HEK293T (cell line): ENCODE data around the gene TLE5.

Experiments
- CTCF ChIA-PET: fragments of 350-600 bp; formaldehyde crosslinking; extraction: SDS; loops from one replicate; lab custom pipeline; 2021; ENCODE audit warnings: antibody characterized with exemption, inconsistent platforms; lab: Yijun Ruan, JAX
- POLR2A ChIA-PET: fragments of 350-600 bp; formaldehyde crosslinking; extraction: SDS; loops from one replicate; lab custom pipeline; 2020; ENCODE audit warnings: antibody characterized with exemption, inconsistent platforms; lab: Yijun Ruan, JAX
- DNase-seq: peaks from one replicate; pipeline ENCODE4 v3.0.0; 2012; ENCODE audit warnings: mixed read lengths; ENCODE audit errors: extremely low spot score
- ARNT ChIP-seq: fragments of 450-650 bp; IDR thresholded peaks from 2 replicates; pipeline ENCODE4 v1.6.1; 2017; ENCODE audit warnings: mild to moderate bottlenecking
- BHLHE40 ChIP-seq: fragments of 450-650 bp; IDR thresholded peaks from 2 replicates; pipeline ENCODE4 v1.6.1; 2016; ENCODE audit warnings: mild to moderate bottlenecking, moderate library complexity, borderline replicate concordance
- CTBP1 ChIP-seq: fragments of 450-650 bp; IDR thresholded peaks from 2 replicates; pipeline ENCODE4 v1.6.1; 2016; ENCODE audit warnings: borderline replicate concordance
- ELF4 ChIP-seq: fragments of 450-650 bp; IDR thresholded peaks from 2 replicates; pipeline ENCODE4 v1.6.1; 2017; ENCODE audit warnings: antibody characterized with exemption
- FOXA1 ChIP-seq: fragments of 450-650 bp; IDR thresholded peaks from 2 replicates; pipeline ENCODE4 v1.6.1; 2016; ENCODE audit warnings: mild to moderate bottlenecking
- FOXK2 ChIP-seq: fragments of 450-650 bp; IDR thresholded peaks from 2 replicates; pipeline ENCODE4 v1.6.1; 2016; ENCODE audit warnings: mild to moderate bottlenecking
- FOXM1 ChIP-seq: fragments of 450-650 bp; IDR thresholded peaks from 2 replicates; pipeline ENCODE4 v1.6.1; 2017; ENCODE audit warnings: mild to moderate bottlenecking, borderline replicate concordance
- HDGF ChIP-seq: fragments of 450-650 bp; IDR thresholded peaks from 2 replicates; pipeline ENCODE4 v1.6.1; 2017; ENCODE audit warnings: antibody characterized with exemption, borderline replicate concordance
- L3MBTL2 ChIP-seq: fragments of 450-650 bp; conservative IDR thresholded peaks from 2 replicates; pipeline ENCODE4 v1.6.1; 2016; ENCODE audit warnings: mild to moderate bottlenecking
- LEF1 ChIP-seq: fragments of 450-650 bp; IDR thresholded peaks from 2 replicates; pipeline ENCODE4 v1.6.1; 2017; ENCODE audit warnings: mild to moderate bottlenecking, borderline replicate concordance
- NFRKB ChIP-seq: fragments of 450-650 bp; IDR thresholded peaks from 2 replicates; pipeline ENCODE4 v1.6.1; 2016; ENCODE audit warnings: mild to moderate bottlenecking, moderate library complexity
- PKNOX1 ChIP-seq: fragments of 450-650 bp; IDR thresholded peaks from 2 replicates; pipeline ENCODE4 v1.6.1; 2016
- SP1 ChIP-seq: fragments of 450-650 bp; IDR thresholded peaks from 2 replicates; pipeline ENCODE4 v1.6.1; 2017
- SUZ12 ChIP-seq: fragments of 450-650 bp; IDR thresholded peaks from 2 replicates; pipeline ENCODE4 v1.6.1; 2016; ENCODE audit warnings: mild to moderate bottlenecking
- TARDBP ChIP-seq: fragments of 450-650 bp; IDR thresholded peaks from 2 replicates; pipeline ENCODE4 v1.6.1; 2016
- ZNF384 ChIP-seq: fragments of 450-650 bp; IDR thresholded peaks from 2 replicates; pipeline ENCODE4 v1.6.1; 2016

The TLE5 gene

DNA sequence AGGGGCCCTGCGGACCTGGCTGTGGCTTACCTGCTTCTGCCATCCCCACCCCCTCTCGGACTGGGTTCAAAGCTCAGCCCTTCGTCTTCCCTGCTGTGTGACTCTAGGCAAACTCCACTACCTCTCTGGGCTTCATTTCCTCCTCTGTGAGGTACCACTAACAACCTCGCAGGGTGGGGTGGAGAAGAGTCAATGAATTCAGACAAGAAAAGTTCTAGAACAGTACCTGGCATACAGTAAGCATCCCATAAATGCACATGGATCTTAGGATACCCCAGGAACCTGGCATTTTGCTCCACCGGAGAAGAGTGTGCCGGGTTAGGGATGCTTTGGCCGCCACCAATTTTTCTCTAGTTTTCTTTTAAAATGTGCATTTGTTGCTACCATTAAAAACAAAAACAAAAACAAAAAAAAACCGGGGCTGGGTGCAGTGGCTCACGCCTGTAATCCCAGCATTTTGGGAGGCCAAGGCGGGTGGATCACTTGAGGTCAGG, 3.4 kb downstream of the TLE5 start:
- TF ChIP-seq ELF4, result no peak
- POLR2A ChIA-PET, result interaction anchor here (1.8 kb wide), 1 partner anchor 23 kb away, joined by 5 read pairs; no protein-coding TSS in a partner anchor
- CTCF ChIA-PET, result interaction anchor here (0.6 to 0.7 kb wide), 2 partner anchors 19 to 41 kb away, joined by 3 to 12 read pairs; no protein-coding TSS in a partner anchor
- DNase-seq, result no peak

GRCh38 chr19:3058009-3058820, 4.1 kb downstream of the TLE5 start:
- no peak for DNase-seq
- CTCF ChIA-PET, result interaction anchor here (0.6 kb wide), 1 partner anchor 42 kb away, joined by 3 read pairs; no protein-coding TSS in a partner anchor
- TF ChIP-seq PKNOX1, result no peak
- POLR2A ChIA-PET, result interaction anchor here (1.8 kb wide), 1 partner anchor 22 kb away, joined by 5 read pairs; no protein-coding TSS in a partner anchor

DNA sequence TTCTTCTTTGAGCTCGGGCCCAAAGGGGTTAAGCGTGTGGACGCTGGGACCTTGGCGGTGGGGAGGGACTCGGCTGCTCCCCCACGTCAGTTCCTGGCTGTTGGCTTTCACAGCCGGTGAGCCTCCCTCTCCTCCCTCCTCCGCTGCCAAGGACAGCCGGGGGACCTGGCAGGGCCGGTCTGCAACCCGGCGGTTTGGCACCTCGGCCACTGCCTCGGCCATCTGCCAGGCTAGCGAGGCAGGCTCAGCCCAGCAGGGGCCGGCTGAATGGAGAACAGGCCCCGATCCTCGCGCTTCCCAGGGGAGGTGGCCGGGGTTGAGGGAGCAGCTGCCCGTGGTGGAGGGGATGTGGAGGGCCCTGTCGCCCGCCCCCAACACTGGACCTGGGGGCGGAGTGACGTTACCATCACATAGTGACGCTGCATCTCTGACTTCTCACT, 5.0 kb downstream of the TLE5 start:
- no peak for DNase-seq
- ChIA-PET CTCF (no interaction called here), POLR2A (no interaction called here)
- TF ChIP-seq SP1 (no peak), FOXM1 (no peak), BHLHE40 (no peak), HDGF (no peak), PKNOX1 (no peak), ELF4 (no peak), L3MBTL2 (no peak), LEF1 (no peak), ARNT (no peak), ZNF384 (no peak)

- no peak for TF ChIP-seq ARNT
- no peak for TF ChIP-seq TARDBP
- TF ChIP-seq L3MBTL2, result no peak
- TF ChIP-seq FOXK2, result no peak
- no peak for TF ChIP-seq FOXM1
- no peak for TF ChIP-seq ELF4
- TF ChIP-seq SUZ12, result no peak
- POLR2A ChIA-PET, result no interaction called here
- DNase-seq, result no peak
- CTCF ChIA-PET, result no interaction called here
Observed at GRCh38 chr19:3056417-3057088, 5.7 kb downstream of the TLE5 start.

- no peak for DNase-seq
- ChIA-PET POLR2A (no interaction called here), CTCF (no interaction called here)
- TF ChIP-seq HDGF, result no peak
- TF ChIP-seq LEF1, result no peak
- TF ChIP-seq ZNF384, result no peak
- no peak for TF ChIP-seq NFRKB
- no peak for TF ChIP-seq PKNOX1
- no peak for TF ChIP-seq ARNT
- TF ChIP-seq SP1, result no peak
- no peak for TF ChIP-seq CTBP1
- TF ChIP-seq SUZ12, result no peak
- TF ChIP-seq TARDBP, result no peak
- TF ChIP-seq FOXK2, result no peak
- TF ChIP-seq FOXM1, result no peak
- no peak for TF ChIP-seq L3MBTL2
Observed at GRCh38 chr19:3055741-3056416, 6.4 kb downstream of the TLE5 start.

DNA sequence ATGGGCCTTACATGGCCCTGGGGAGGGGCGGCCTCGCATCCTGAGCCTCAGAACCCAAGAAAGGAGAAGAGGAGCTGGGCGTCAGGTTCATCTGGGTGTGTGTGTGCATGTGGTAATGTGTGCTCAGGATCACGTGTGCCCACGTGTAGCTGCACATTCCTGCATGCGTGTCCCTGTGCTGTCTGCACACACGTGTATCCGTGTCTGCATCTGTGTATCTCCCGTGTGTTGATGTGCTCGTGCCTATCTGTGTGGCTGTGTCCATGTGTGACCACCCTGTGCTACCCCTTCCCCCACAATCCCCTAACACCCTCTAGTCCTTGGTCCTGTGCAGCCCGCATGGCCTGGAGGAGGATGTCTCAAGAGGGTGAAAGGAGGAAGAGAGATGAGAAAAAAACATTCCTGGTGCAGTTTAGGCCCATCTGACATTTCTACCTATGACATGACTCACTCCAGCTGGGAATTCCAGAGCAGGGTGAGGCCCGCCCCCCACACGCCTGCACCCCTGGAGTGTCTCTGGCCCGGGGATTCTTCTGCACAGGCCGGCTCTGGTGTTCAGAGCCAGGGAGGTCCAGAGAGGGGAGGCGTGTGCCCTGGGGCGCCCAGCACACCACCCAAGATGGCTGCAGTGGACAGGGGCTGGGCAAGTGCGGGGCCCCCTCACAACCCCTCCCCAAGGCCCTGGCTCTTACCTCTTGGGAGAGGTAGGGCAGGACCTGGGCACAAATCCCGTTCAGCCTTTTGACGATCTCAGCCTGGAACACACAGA, 7.1 kb downstream of the TLE5 start:
- ChIA-PET CTCF (interaction anchor here (0.9 kb wide), 1 partner anchor 19 kb away, joined by 3 read pairs; no protein-coding TSS in a partner anchor), POLR2A (interaction anchor here (2.0 kb wide), 1 partner anchor 19 kb away, joined by 13 read pairs; no protein-coding TSS in a partner anchor)
- DNase-seq, result no peak
- TF ChIP-seq FOXM1, result no peak
- no peak for TF ChIP-seq SP1
- TF ChIP-seq NFRKB, result no peak
- TF ChIP-seq LEF1, result no peak
- TF ChIP-seq FOXA1, result no peak
- no peak for TF ChIP-seq BHLHE40
- no peak for TF ChIP-seq CTBP1
- TF ChIP-seq ARNT, result no peak
- no peak for TF ChIP-seq L3MBTL2
- TF ChIP-seq HDGF, result no peak
- TF ChIP-seq SUZ12, result no peak
- TF ChIP-seq TARDBP, result no peak
- no peak for TF ChIP-seq ZNF384
- no peak for TF ChIP-seq ELF4
